Epithelial cell of esophagus (primary cell): Measurements from ENCODE around the gene SMC2.

ENCODE experiments used
- DNase-seq: peaks from one replicate; pipeline ENCODE4 v3.0.0; 2010; ENCODE audit warnings: low read depth
- H3K4me3 ChIP-seq: 2 replicates; pipeline ENCODE4 v1.5.1; 2011; ENCODE audit warnings: mild to moderate bottlenecking, low read length, control low read depth
- CTCF ChIP-seq: IDR thresholded peaks from 2 replicates; pipeline ENCODE4 v1.5.1; 2011; ENCODE audit warnings: low read depth, mild to moderate bottlenecking, low read length, control low read depth, inconsistent platforms; ENCODE audit not compliant: insufficient read depth; ENCODE audit errors: missing control alignments

The SMC2 gene

GRCh38 chr9:104121022-104121421, 26.9 kb downstream of the SMC2 start:
- no peak for TF ChIP-seq CTCF
- no peak for DNase-seq
- no peak overlapping the region for H3K4me3 ChIP-seq

GRCh38 chr9:104138243-104138868, 44.2 kb downstream of the SMC2 start:
- no peak overlapping the region for H3K4me3 ChIP-seq
- DNase-seq: no peak
- no peak for TF ChIP-seq CTCF

- DNase-seq: no peak
- no peak overlapping the region for H3K4me3 ChIP-seq
- no peak for TF ChIP-seq CTCF
Measured at GRCh38 chr9:104142799-104143549, 48.9 kb downstream of the SMC2 start.

- H3K4me3 ChIP-seq: no peak overlapping the region
- no peak for DNase-seq
- no peak for TF ChIP-seq CTCF
Measured at GRCh38 chr9:104143550-104143910, 49.4 kb downstream of the SMC2 start.

- no peak for TF ChIP-seq CTCF
- H3K4me3 ChIP-seq: no peak overlapping the region
- peak; percentile 1 for DNase-seq
Measured at GRCh38 chr9:104144336-104144735, 50.2 kb downstream of the SMC2 start.

- no peak overlapping the region for H3K4me3 ChIP-seq
- DNase-seq: no peak
- no peak for TF ChIP-seq CTCF
Measured at GRCh38 chr9:104173067-104173466, 79.0 kb downstream of the SMC2 start.
